ENCODE results near the gene ATP8B1.
A peak's percentile ranks its signal among the peaks of the same experiment; 100 is the strongest.

ATP8B1 gene

GRCh38 chr18:57630754-57631595 is 172.1 kb downstream of the ATP8B1 start:
- DNase-seq (ENCODE audit: low read depth in 1 of 2, low spot score in 1 of 2) = no peak

DNA sequence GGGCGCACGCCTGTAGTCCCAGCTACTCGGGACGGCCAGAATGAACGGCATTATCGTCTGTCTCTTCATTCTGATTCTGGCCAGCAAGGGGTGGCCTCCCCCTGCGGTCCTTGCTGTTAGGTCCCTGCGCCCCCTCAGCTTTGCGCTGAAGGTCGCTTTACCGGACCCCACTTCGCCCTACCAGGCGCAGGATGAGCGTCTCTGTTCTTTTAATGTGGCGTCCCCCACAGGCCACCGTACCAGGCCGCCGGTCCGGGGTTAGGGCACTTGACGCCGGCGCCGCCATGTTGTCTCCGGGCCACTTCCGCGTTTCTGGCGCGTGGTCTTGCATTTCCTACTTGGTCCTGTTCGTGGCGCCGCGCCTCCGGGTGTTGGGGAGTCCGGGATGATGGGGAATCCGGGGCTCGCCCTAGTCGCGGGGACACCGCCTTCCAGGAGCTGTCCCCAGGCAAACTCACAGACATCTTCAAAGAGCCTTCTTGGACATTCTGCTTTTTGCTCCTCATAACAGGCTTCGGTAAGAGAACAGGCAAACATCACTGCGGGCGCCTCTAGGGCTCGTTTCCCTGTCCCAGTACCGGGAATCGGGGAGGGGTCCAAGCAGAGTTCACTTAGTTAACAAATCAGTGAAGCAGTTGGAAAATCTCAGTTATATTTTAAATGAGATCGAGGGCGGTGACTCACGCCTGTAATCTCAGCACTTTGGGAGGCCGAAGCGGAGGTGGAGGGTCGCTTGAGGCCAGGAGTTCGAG is 172.9 kb downstream of the ATP8B1 start:
- peak; percentile 88 to 89 for DNase-seq (ENCODE audit: low read depth in 1 of 2, low spot score in 1 of 2)

- DNase-seq (ENCODE audit: low read depth in 1 of 2, low spot score in 1 of 2) = no peak
Measured at GRCh38 chr18:57629422-57629821, 173.7 kb downstream of the ATP8B1 start.

GRCh38 chr18:57627488-57627887 is 175.6 kb downstream of the ATP8B1 start:
- DNase-seq (ENCODE audit: low read depth in 1 of 2, low spot score in 1 of 2) = no peak

GRCh38 chr18:57624988-57625387 is 178.1 kb downstream of the ATP8B1 start:
- no peak for DNase-seq (ENCODE audit: low read depth in 1 of 2, low spot score in 1 of 2)

- peak in 1 of 2 donors; percentile 15 for DNase-seq (ENCODE audit: low read depth in 1 of 2, low spot score in 1 of 2)
Measured at GRCh38 chr18:57621246-57621604, 181.9 kb downstream of the ATP8B1 start.

GRCh38 chr18:57619876-57620275 is 183.2 kb downstream of the ATP8B1 start:
- DNase-seq (ENCODE audit: low read depth in 1 of 2, low spot score in 1 of 2) = no peak

- no peak for DNase-seq (ENCODE audit: low read depth in 1 of 2, low spot score in 1 of 2)
Measured at GRCh38 chr18:57618910-57619309, 184.2 kb downstream of the ATP8B1 start.

GRCh38 chr18:57603871-57604270 is 199.2 kb downstream of the ATP8B1 start:
- DNase-seq (ENCODE audit: low read depth in 1 of 2, low spot score in 1 of 2) = no peak
